ENCODE data around the gene ATP4B.

ATP4B gene

DNA sequence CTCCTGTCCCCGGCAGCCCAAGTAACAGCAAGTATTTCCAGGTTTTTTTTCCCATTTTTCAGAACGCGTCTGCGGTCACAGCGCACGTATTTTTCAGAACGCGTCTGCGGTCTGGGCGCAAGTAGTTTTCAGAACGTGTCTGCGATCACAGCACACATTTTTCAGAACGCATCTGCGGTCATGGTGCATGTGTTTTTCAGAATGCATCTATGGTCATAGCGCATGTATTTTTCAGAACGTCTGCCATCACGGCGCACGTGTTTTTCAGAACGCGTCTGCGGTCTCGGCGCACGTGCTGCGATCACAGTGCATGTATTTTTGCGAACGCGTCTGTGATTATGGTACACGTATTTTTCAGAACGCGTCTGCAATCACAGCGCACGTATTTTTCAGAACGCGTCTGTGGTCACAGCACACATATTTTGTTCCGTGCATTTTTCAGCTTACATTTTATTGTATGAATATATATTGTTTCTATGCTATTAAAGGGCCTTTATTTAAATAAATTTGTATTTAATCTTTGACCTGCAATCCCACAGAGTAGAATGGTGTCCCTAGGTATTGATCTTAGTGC is 19.7 kb downstream of the ATP4B start:
- peaks cover 0 to 88% of the 10 kb centered on the region in 2 experiments; a peak in 2 of 3 replicates for H3K36me3 ChIP-seq (ENCODE audit: control insufficient read depth in 2 of 2, insufficient read depth in 1 of 2, low read length in 2 of 2)
- TF ChIP-seq ZSCAN23 (tag by site-specific recombination; IDR thresholded peaks at IDR 0.05) = no peak
- TF ChIP-seq ZNF10 (tag by site-specific recombination; IDR thresholded peaks at IDR 0.05) = no peak
- no peak for TF ChIP-seq SCRT1 (tag by site-specific recombination; IDR thresholded peaks at IDR 0.05; ENCODE audit: borderline replicate concordance)
- no peak for TF ChIP-seq ZSCAN30 (tag by site-specific recombination; IDR thresholded peaks at IDR 0.05)
- TF ChIP-seq, protein P1, sequence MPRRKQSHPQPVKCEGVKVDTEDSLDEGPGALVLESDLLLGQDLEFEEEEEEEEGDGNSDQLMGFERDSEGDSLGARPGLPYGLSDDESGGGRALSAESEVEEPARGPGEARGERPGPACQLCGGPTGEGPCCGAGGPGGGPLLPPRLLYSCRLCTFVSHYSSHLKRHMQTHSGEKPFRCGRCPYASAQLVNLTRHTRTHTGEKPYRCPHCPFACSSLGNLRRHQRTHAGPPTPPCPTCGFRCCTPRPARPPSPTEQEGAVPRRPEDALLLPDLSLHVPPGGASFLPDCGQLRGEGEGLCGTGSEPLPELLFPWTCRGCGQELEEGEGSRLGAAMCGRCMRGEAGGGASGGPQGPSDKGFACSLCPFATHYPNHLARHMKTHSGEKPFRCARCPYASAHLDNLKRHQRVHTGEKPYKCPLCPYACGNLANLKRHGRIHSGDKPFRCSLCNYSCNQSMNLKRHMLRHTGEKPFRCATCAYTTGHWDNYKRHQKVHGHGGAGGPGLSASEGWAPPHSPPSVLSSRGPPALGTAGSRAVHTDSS (tag by site-specific recombination; IDR thresholded peaks at IDR 0.05) = no peak
- TF ChIP-seq, protein P2, sequence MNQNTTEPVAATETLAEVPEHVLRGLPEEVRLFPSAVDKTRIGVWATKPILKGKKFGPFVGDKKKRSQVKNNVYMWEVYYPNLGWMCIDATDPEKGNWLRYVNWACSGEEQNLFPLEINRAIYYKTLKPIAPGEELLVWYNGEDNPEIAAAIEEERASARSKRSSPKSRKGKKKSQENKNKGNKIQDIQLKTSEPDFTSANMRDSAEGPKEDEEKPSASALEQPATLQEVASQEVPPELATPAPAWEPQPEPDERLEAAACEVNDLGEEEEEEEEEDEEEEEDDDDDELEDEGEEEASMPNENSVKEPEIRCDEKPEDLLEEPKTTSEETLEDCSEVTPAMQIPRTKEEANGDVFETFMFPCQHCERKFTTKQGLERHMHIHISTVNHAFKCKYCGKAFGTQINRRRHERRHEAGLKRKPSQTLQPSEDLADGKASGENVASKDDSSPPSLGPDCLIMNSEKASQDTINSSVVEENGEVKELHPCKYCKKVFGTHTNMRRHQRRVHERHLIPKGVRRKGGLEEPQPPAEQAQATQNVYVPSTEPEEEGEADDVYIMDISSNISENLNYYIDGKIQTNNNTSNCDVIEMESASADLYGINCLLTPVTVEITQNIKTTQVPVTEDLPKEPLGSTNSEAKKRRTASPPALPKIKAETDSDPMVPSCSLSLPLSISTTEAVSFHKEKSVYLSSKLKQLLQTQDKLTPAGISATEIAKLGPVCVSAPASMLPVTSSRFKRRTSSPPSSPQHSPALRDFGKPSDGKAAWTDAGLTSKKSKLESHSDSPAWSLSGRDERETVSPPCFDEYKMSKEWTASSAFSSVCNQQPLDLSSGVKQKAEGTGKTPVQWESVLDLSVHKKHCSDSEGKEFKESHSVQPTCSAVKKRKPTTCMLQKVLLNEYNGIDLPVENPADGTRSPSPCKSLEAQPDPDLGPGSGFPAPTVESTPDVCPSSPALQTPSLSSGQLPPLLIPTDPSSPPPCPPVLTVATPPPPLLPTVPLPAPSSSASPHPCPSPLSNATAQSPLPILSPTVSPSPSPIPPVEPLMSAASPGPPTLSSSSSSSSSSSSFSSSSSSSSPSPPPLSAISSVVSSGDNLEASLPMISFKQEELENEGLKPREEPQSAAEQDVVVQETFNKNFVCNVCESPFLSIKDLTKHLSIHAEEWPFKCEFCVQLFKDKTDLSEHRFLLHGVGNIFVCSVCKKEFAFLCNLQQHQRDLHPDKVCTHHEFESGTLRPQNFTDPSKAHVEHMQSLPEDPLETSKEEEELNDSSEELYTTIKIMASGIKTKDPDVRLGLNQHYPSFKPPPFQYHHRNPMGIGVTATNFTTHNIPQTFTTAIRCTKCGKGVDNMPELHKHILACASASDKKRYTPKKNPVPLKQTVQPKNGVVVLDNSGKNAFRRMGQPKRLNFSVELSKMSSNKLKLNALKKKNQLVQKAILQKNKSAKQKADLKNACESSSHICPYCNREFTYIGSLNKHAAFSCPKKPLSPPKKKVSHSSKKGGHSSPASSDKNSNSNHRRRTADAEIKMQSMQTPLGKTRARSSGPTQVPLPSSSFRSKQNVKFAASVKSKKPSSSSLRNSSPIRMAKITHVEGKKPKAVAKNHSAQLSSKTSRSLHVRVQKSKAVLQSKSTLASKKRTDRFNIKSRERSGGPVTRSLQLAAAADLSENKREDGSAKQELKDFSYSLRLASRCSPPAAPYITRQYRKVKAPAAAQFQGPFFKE (tag by site-specific recombination; IDR thresholded peaks at IDR 0.05; ENCODE audit: borderline replicate concordance) = no peak
- no peak for TF ChIP-seq ZNF610 (tag by site-specific recombination; IDR thresholded peaks at IDR 0.05; ENCODE audit: borderline replicate concordance)
- no peak for TF ChIP-seq ZNF221 (tag by site-specific recombination; IDR thresholded peaks at IDR 0.05; ENCODE audit: borderline replicate concordance)
- no peak for TF ChIP-seq SP3 (tag by site-specific recombination; IDR thresholded peaks at IDR 0.05)
- POLR2A ChIA-PET = no interaction called here

DNA sequence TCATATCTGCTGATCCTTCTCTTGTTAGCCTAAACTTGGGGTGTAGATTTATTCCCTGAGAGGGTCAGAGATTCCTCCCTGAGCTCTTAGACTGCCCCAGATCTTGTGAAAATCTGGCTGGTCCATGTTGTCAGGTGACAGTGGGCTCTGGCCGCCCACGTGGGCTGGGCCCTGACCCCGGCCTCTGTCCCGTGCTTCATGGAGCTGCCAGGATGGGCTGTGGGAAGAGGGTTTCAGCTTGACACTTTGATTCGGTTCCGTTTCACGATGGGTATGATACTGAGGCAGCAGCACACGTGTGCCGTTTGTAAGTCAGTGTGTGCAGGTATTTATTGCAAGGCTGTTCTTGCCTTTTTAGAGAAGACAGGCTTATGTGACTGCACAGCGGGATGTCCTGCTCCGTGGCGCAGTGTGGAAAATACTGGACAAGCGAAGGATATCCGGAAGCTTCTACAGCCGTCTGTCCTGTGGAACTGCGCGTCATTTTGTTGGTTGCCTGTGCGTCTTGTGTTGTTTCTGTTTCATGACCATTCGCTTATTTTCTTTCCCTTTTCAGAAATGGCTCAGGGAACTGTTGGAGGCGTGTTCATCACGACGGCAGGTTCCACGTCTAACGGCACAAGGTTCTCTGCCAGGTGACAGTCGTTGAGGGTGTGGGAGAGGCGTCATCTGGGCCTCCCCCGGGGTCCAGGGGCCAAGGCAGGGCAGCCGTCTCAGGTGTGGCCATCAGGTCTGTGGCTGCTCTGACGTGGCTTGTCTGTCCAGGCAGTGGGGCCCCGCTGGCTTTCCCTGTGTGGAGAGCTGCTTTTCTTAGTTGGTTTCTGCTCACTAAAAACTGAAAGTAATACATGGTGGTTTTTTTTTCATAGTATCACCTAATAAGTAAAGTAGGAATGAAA is 20.5 kb downstream of the ATP4B start:
- Histone ChIP-seq H3K27ac (ENCODE audit: extremely low read depth, low read depth, low read length) (no peak overlapping the region), H3K4me3 (ENCODE audit: low read depth, low read length) (no peak overlapping the region), H3K36me3 (ENCODE audit: control insufficient read depth in 2 of 2, insufficient read depth in 1 of 2, low read length in 2 of 2) (peaks cover 0 to 95% of the 10 kb centered on the region in 2 experiments; a peak in 2 of 3 replicates), H3K4me1 (ENCODE audit: control insufficient read depth, insufficient read depth, low read length) (no peaks in the 10 kb centered on the region), H3K9me3 (ENCODE audit: control insufficient read depth, insufficient read depth, low read depth, low read length) (no peaks in the 10 kb centered on the region)
- POLR2A ChIA-PET = no interaction called here
- CTCF ChIA-PET = no interaction called here
- TF ChIP-seq MEIS1 (CRISPR knock-in tag; IDR thresholded peaks at IDR 0.05; ENCODE audit: borderline replicate concordance) = no peak
- no peak for TF ChIP-seq ZNF776 (tag by site-specific recombination; IDR thresholded peaks at IDR 0.05; ENCODE audit: borderline replicate concordance)
- TF ChIP-seq ZNF214 (tag by site-specific recombination; IDR thresholded peaks at IDR 0.05; ENCODE audit: borderline replicate concordance) = no peak
- no peak for TF ChIP-seq GLIS2 (tag by site-specific recombination; IDR thresholded peaks at IDR 0.05)
- TF ChIP-seq ZNF394 (tag by site-specific recombination; IDR thresholded peaks at IDR 0.05; ENCODE audit: borderline replicate concordance) = no peak
- no peak for TF ChIP-seq ZBTB8A (tag by site-specific recombination; IDR thresholded peaks at IDR 0.05)
- TF ChIP-seq ZNF558 (tag by site-specific recombination; IDR thresholded peaks at IDR 0.05) = no peak
- TF ChIP-seq, protein P3, sequence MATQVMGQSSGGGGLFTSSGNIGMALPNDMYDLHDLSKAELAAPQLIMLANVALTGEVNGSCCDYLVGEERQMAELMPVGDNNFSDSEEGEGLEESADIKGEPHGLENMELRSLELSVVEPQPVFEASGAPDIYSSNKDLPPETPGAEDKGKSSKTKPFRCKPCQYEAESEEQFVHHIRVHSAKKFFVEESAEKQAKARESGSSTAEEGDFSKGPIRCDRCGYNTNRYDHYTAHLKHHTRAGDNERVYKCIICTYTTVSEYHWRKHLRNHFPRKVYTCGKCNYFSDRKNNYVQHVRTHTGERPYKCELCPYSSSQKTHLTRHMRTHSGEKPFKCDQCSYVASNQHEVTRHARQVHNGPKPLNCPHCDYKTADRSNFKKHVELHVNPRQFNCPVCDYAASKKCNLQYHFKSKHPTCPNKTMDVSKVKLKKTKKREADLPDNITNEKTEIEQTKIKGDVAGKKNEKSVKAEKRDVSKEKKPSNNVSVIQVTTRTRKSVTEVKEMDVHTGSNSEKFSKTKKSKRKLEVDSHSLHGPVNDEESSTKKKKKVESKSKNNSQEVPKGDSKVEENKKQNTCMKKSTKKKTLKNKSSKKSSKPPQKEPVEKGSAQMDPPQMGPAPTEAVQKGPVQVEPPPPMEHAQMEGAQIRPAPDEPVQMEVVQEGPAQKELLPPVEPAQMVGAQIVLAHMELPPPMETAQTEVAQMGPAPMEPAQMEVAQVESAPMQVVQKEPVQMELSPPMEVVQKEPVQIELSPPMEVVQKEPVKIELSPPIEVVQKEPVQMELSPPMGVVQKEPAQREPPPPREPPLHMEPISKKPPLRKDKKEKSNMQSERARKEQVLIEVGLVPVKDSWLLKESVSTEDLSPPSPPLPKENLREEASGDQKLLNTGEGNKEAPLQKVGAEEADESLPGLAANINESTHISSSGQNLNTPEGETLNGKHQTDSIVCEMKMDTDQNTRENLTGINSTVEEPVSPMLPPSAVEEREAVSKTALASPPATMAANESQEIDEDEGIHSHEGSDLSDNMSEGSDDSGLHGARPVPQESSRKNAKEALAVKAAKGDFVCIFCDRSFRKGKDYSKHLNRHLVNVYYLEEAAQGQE (tag by site-specific recombination; IDR thresholded peaks at IDR 0.05) = no peak

More for the DNA sequence above, 19.7 kb downstream of the ATP4B start:
- CTCF ChIA-PET = no interaction called here
- Histone ChIP-seq H3K27ac (ENCODE audit: extremely low read depth, low read depth, low read length) (no peak overlapping the region), H3K4me1 (ENCODE audit: control insufficient read depth, insufficient read depth, low read length) (no peaks in the 10 kb centered on the region), H3K9me3 (ENCODE audit: control insufficient read depth, insufficient read depth, low read depth, low read length) (no peaks in the 10 kb centered on the region), H3K4me3 (ENCODE audit: low read depth, low read length) (no peak overlapping the region)
